Measurements from ENCODE around the gene OR52B4.

DNA sequence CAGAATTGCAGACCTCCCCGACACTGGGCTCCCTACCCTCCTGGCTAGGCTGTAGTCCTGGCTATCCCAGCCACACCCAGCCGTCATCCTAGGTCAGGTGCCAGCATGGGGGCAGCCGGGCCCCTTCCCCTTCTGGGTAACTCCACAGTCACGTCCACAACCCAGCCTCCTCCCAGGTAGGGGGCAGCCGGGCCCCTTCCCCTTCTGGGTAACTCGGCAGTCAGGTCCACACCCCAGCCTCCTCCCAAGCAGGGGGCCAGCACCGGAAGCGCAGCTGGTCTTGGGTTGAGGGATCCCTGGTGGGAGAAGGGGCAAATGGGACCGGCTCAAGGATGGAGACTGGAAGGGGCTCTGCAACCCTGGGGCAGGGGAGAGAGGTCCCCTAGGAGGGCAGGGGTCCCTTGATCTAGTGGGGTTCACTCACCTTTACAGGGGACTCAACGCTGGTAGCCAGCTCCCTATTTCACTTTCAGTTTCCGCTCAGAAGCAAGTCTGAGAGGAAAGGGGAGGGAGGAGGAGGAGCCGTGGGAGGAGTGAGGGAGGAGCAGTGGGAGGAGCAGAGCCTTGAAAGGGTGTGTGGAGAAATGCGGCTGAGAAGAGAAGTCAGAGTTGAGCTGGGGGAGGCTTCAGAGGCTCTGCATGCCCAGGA is 25.1 kb upstream of the OR52B4 start, which contains the start of gene TRIM21:
- TF ChIP-seq, protein P1, sequence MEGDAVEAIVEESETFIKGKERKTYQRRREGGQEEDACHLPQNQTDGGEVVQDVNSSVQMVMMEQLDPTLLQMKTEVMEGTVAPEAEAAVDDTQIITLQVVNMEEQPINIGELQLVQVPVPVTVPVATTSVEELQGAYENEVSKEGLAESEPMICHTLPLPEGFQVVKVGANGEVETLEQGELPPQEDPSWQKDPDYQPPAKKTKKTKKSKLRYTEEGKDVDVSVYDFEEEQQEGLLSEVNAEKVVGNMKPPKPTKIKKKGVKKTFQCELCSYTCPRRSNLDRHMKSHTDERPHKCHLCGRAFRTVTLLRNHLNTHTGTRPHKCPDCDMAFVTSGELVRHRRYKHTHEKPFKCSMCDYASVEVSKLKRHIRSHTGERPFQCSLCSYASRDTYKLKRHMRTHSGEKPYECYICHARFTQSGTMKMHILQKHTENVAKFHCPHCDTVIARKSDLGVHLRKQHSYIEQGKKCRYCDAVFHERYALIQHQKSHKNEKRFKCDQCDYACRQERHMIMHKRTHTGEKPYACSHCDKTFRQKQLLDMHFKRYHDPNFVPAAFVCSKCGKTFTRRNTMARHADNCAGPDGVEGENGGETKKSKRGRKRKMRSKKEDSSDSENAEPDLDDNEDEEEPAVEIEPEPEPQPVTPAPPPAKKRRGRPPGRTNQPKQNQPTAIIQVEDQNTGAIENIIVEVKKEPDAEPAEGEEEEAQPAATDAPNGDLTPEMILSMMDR (IDR thresholded peaks at IDR 0.05) = no peak
- TF ChIP-seq EP300 (IDR thresholded peaks at IDR 0.05) = no peak
- peak; percentile 23 for TF ChIP-seq POLR2A (IDR thresholded peaks at IDR 0.05)

Measured in ovary (tissue), 3 donors.